ENCODE measurements around the gene C2orf72. TPM values are rescaled to one million over a fixed set of nuclear protein-coding genes. Genes with fewer than 3 reads are reported as not detected.

C2orf72 gene
- total RNA-seq, 1 experiment from 2014 or later, result 3.2 TPM

GRCh38 chr2:231056453-231057416 lies 19.4 kb downstream of the C2orf72 start, which contains the start of gene PSMD1:
TSS of gene PSMD1 (plus strand) at chr2:231056867. CDS start at chr2:231057026, 159 bp downstream.
- intact Hi-C loops (cut with micrococcal nuclease; ENCODE audit: unreplicated experiment) (loop anchor here (10.0 kb wide), 1 partner anchor 232 kb away; no protein-coding TSS in a partner anchor), in situ Hi-C loops (cut with HindIII; ENCODE audit: low pct_unique_long_range_greater_than_20kb, low sequenced_read_pairs) (no loop called here)
- ChIA-PET POLR2A (no interaction called here), CTCF (interaction anchor here (0.6 kb wide), 1 partner anchor 535 kb away, joined by 6 read pairs; no protein-coding TSS in a partner anchor)
- DNase-seq (ENCODE audit: low read depth, low spot score) (peak; percentile 82), ATAC-seq (peak; percentile 88)
- Histone ChIP-seq H3K27me3 (ENCODE audit: control insufficient read depth, insufficient read depth, low read length) (no peaks in the 10 kb centered on the region), H3K9me3 (ENCODE audit: control insufficient read depth, insufficient read depth, low read depth, low read length) (no peaks in the 10 kb centered on the region), H3K27ac (ENCODE audit: low read length) (peak within 1 kb of the TSS; percentile 81), H3K36me3 (ENCODE audit: control insufficient read depth, insufficient read depth, low read length) (peaks cover 16% of the 10 kb centered on the region), H3K4me3 (ENCODE audit: low read depth in 2 of 2, low read length in 2 of 2) (peak within 1 kb of the TSS; percentile 70 to 99), H3K4me1 (ENCODE audit: control insufficient read depth, insufficient read depth, low read length) (peaks cover 38% of the 10 kb centered on the region)
- BruUV-seq (replicated peaks), result no TSS peak
- TF ChIP-seq POLR2AphosphoS5 (IDR thresholded peaks at IDR 0.05; ENCODE audit: low read depth, low read length) (peak; percentile 55; the same call in 1 of the 2 replicates), REST (IDR thresholded peaks at IDR 0.05; ENCODE audit: insufficient read depth in 1 of 2, low read depth in 2 of 2, low read length in 1 of 2) (no peak), TCF7L2 (IDR thresholded peaks at IDR 0.05; ENCODE audit: low read depth, low read length) (no peak), SIN3A (IDR thresholded peaks at IDR 0.05; ENCODE audit: borderline replicate concordance, insufficient read depth, low read depth, low read length) (peak; percentile 79; the same call in 1 of the 2 replicates), CTCF (IDR thresholded peaks at IDR 0.05) (peak; percentile 96)

- TF ChIP-seq POLR2AphosphoS5 (IDR thresholded peaks at IDR 0.05; ENCODE audit: low read depth, low read length) (no peak), REST (IDR thresholded peaks at IDR 0.05; ENCODE audit: insufficient read depth in 1 of 2, low read depth in 2 of 2, low read length in 1 of 2) (no peak), TCF7L2 (IDR thresholded peaks at IDR 0.05; ENCODE audit: low read depth, low read length) (no peak), CTCF (IDR thresholded peaks at IDR 0.05) (no peak), SIN3A (IDR thresholded peaks at IDR 0.05; ENCODE audit: borderline replicate concordance, insufficient read depth, low read depth, low read length) (no peak)
- Histone ChIP-seq H3K36me3 (ENCODE audit: control insufficient read depth, insufficient read depth, low read length) (peaks cover 24% of the 10 kb centered on the region), H3K4me1 (ENCODE audit: control insufficient read depth, insufficient read depth, low read length) (peaks cover 35% of the 10 kb centered on the region), H3K9me3 (ENCODE audit: control insufficient read depth, insufficient read depth, low read depth, low read length) (no peaks in the 10 kb centered on the region), H3K4me3 (ENCODE audit: low read depth in 2 of 2, low read length in 2 of 2) (peak overlapping the region; percentile 70 to 99), H3K27ac (ENCODE audit: low read length) (peak overlapping the region; percentile 81), H3K27me3 (ENCODE audit: control insufficient read depth, insufficient read depth, low read length) (no peaks in the 10 kb centered on the region)
- POLR2A ChIA-PET, result no interaction called here
- no peak for DNase-seq (ENCODE audit: low read depth, low spot score)
- CTCF ChIA-PET, result interaction anchor here (0.5 kb wide), 1 partner anchor 360 kb away, joined by 4 read pairs; no protein-coding TSS in a partner anchor
- intact Hi-C loops (cut with micrococcal nuclease; ENCODE audit: unreplicated experiment) (loop anchor here (10.0 kb wide), 1 partner anchor 233 kb away; no protein-coding TSS in a partner anchor), in situ Hi-C loops (cut with HindIII; ENCODE audit: low pct_unique_long_range_greater_than_20kb, low sequenced_read_pairs) (no loop called here)
- BruUV-seq (replicated peaks), result no TSS peak
- no peak for ATAC-seq
Measured at GRCh38 chr2:231057590-231057989, 20.3 kb downstream of the C2orf72 start.

Measured in Panc1 (cell line).